NCI-H146 treated with DMSO at 0.1 percent for 48 hours (cell line): Measurements from ENCODE around the gene MKRN2OS.
"Not testable (repeated sequence)": the region's sequence is repeated elsewhere in the genome, so short reads cannot be mapped to it uniquely, and the experiment has no call there.

Experiments used
- DNase-seq: peaks from one replicate; lab custom pipeline; 2025; ENCODE audit not compliant: unreplicated experiment; lab: John Stamatoyannopoulos, UW

The MKRN2OS gene

GRCh38 chr3:12562451-12562850, 17.2 kb upstream of the MKRN2OS start:
- DNase-seq, result no peak

- DNase-seq, result no peak
These were observed 16.1 kb upstream of the MKRN2OS start for GRCh38 chr3:12561397-12561796.

GRCh38 chr3:12560505-12561190, 15.3 kb upstream of the MKRN2OS start:
- no peak for DNase-seq

- no peak for DNase-seq
These were observed 14.2 kb upstream of the MKRN2OS start for GRCh38 chr3:12559520-12559919.

GRCh38 chr3:12558706-12559105, 13.4 kb upstream of the MKRN2OS start:
- no peak for DNase-seq

- DNase-seq, result no peak
These were observed 12.3 kb upstream of the MKRN2OS start for GRCh38 chr3:12557473-12558100.

- DNase-seq, result peak; percentile 36
These were observed 11.6 kb upstream of the MKRN2OS start, which contains the start of gene MKRN2 for GRCh38 chr3:12556690-12557472. Gene MKRN2, plus strand, starts transcription at chr3:12557087. Its CDS starts 64 bp downstream, at chr3:12557151.

- no peak for DNase-seq
These were observed 11.0 kb upstream of the MKRN2OS start for GRCh38 chr3:12556314-12556689.

GRCh38 chr3:12553921-12554391, 8.7 kb upstream of the MKRN2OS start:
- no peak for DNase-seq

GRCh38 chr3:12549971-12550760, 4.9 kb upstream of the MKRN2OS start:
- DNase-seq, result no peak

- no peak for DNase-seq
These were observed 437 bp downstream of the MKRN2OS start for GRCh38 chr3:12544652-12545472.

- not testable (repeated sequence) for DNase-seq
These were observed 1.8 kb downstream of the MKRN2OS start for GRCh38 chr3:12543497-12543896.

GRCh38 chr3:12541625-12542024, 3.7 kb downstream of the MKRN2OS start:
- no peak for DNase-seq

GRCh38 chr3:12536423-12536822, 8.9 kb downstream of the MKRN2OS start:
- no peak for DNase-seq

GRCh38 chr3:12532182-12532581, 13.1 kb downstream of the MKRN2OS start:
- DNase-seq, result no peak

GRCh38 chr3:12527757-12528143, 17.5 kb downstream of the MKRN2OS start:
- DNase-seq, result no peak

- no peak for DNase-seq
These were observed 22.6 kb downstream of the MKRN2OS start for GRCh38 chr3:12522721-12523120.

- DNase-seq, result no peak
These were observed 24.3 kb downstream of the MKRN2OS start for GRCh38 chr3:12521010-12521409.

- DNase-seq, result no peak
These were observed 26.9 kb downstream of the MKRN2OS start for GRCh38 chr3:12518261-12519028.
